BLaER1 treated with 17β-estradiol and CSF1 and Interleukin-3, amounts not matched to agents 10 nM and 100 nM (cell line): ENCODE data around the gene RAB18.

Experiments
- H3K27ac ChIP-seq, 11 experiments: shearing (Covaris generic); formaldehyde crosslinking; 2 replicates each; pipeline ENCODE4 v1.8.1; 2022
- H3K27me3 ChIP-seq, 11 experiments: shearing (Covaris generic); formaldehyde crosslinking; 2 replicates each; pipeline ENCODE4 v1.8.1; 2022
- H3K36me3 ChIP-seq, 11 experiments: shearing (Covaris generic); formaldehyde crosslinking; 2 replicates each; pipeline ENCODE4 v1.8.1; 2022
- H3K4me1 ChIP-seq, 10 experiments: shearing (Covaris generic); formaldehyde crosslinking; 2 replicates each; pipeline ENCODE4 v1.8.1; 2022
- H3K4me2 ChIP-seq, 11 experiments: shearing (Covaris generic); formaldehyde crosslinking; 2 replicates each; pipeline ENCODE4 v1.8.1; 2022
- H3K4me3 ChIP-seq, 10 experiments: shearing (Covaris generic); formaldehyde crosslinking; 2 replicates each; pipeline ENCODE4 v1.8.1; 2022
- H3K9ac ChIP-seq, 11 experiments: shearing (Covaris generic); formaldehyde crosslinking; 2 replicates each; pipeline ENCODE4 v1.8.1; 2022
- H3K9me3 ChIP-seq, 11 experiments: shearing (Covaris generic); formaldehyde crosslinking; replicated peaks in 1 of 11; 2 replicates each; pipeline ENCODE4 v1.8.1; 2022
- H4K20me1 ChIP-seq, 11 experiments: shearing (Covaris generic); formaldehyde crosslinking; 2 replicates each; pipeline ENCODE4 v1.8.1; 2022
- Cebpa-rat ChIP-seq, 11 experiments: shearing (Covaris generic); IDR thresholded peaks; 2 replicates each; pipeline ENCODE4 v1.8.1; 2022

RAB18 gene

DNA sequence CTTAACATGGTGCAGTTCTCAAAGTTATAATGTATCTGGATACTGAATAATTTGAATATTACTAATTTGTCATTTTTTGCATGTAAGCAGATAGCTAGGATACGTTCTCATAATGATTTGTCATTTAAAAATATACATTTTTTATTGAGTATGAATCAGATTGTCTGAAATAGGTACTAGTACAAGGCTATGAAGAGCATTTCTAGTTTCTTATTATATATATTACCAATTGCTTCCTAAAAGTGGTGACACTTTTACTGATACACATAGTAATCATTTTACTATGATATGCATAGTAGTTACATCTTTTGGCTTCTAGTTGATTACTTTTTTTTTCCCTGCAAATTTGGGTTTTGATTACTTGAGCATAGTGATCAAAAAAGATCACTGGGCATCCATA is 26.4 kb downstream of the RAB18 start:
- Histone ChIP-seq H3K4me3 (no peak overlapping the region), H3K27ac (no peak overlapping the region; a peak in 1 of 22 replicates), H3K36me3 (peaks cover 35 to 79% (median 50%) of the 10 kb centered on the region in 11 experiments), H3K27me3 (no peaks in the 10 kb centered on the region), H3K9me3 (peaks cover 0 to 7% (median 0%) of the 10 kb centered on the region in 11 experiments; a peak in 1 of 22 replicates), H3K9ac (no peak overlapping the region), H3K4me1 (peaks cover 7 to 55% (median 21%) of the 10 kb centered on the region in 10 experiments; a peak in 17 of 20 replicates), H4K20me1 (peaks cover 0 to 55% (median 21%) of the 10 kb centered on the region in 11 experiments; a peak in 13 of 22 replicates), H3K4me2 (no peak overlapping the region)
- no peak for TF ChIP-seq Cebpa-rat (IDR thresholded peaks at IDR 0.05)

GRCh38 chr10:27531336-27531847 is 27.3 kb downstream of the RAB18 start:
- peaks cover 0 to 7% (median 0%) of the 10 kb centered on the region in 11 experiments; a peak in 1 of 22 replicates for H3K9me3 ChIP-seq
- no peak overlapping the region for H3K4me3 ChIP-seq
- peaks cover 0 to 46% (median 12%) of the 10 kb centered on the region in 11 experiments; a peak in 12 of 22 replicates for H4K20me1 ChIP-seq
- no peak overlapping the region for H3K4me2 ChIP-seq
- H3K4me1 ChIP-seq, result peaks cover 9 to 55% (median 27%) of the 10 kb centered on the region in 10 experiments; a peak in 17 of 20 replicates
- H3K9ac ChIP-seq, result no peak overlapping the region
- TF ChIP-seq Cebpa-rat (IDR thresholded peaks at IDR 0.05), result no peak
- H3K27ac ChIP-seq, result no peak overlapping the region
- peaks cover 42 to 88% (median 59%) of the 10 kb centered on the region in 11 experiments for H3K36me3 ChIP-seq
- H3K27me3 ChIP-seq, result no peaks in the 10 kb centered on the region

DNA sequence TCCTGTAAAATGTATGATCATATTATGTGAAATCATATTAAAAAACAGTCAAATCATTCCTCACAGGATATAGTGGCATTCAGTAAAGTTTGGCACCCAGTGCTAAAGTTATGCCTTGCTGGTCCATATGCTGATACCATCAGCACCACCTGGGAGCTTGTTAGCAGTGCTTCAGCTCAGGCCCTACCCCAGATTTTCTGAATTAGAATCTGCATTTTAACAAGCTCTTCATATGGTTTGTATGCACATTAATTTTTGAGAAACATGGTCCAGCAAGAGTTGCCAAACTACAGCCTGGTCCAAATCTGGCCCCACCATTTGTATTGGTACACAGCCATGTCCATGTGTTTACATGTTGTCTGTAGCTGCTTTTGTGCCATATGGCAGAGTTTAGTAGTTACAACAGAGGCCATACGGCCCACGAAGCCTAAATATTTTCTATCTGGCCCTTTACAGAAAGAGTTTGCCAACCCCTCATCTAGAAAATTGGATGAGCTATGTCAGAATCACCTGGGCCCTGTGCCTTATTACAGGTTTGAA is 30.1 kb downstream of the RAB18 start:
- no peak overlapping the region for H3K27ac ChIP-seq
- H3K36me3 ChIP-seq, result peaks cover 69 to 97% (median 82%) of the 10 kb centered on the region in 11 experiments
- H3K4me3 ChIP-seq, result no peak overlapping the region
- H3K9me3 ChIP-seq, result peaks cover 0 to 7% (median 0%) of the 10 kb centered on the region in 11 experiments; a peak in 1 of 22 replicates
- H3K27me3 ChIP-seq, result no peaks in the 10 kb centered on the region
- peaks cover 0 to 32% (median 0%) of the 10 kb centered on the region in 11 experiments; a peak in 6 of 22 replicates for H4K20me1 ChIP-seq
- no peak overlapping the region for H3K4me2 ChIP-seq
- TF ChIP-seq Cebpa-rat (IDR thresholded peaks at IDR 0.05), result no peak
- H3K4me1 ChIP-seq, result peaks cover 9 to 42% (median 26%) of the 10 kb centered on the region in 10 experiments; a peak in 17 of 20 replicates
- no peak overlapping the region for H3K9ac ChIP-seq

DNA sequence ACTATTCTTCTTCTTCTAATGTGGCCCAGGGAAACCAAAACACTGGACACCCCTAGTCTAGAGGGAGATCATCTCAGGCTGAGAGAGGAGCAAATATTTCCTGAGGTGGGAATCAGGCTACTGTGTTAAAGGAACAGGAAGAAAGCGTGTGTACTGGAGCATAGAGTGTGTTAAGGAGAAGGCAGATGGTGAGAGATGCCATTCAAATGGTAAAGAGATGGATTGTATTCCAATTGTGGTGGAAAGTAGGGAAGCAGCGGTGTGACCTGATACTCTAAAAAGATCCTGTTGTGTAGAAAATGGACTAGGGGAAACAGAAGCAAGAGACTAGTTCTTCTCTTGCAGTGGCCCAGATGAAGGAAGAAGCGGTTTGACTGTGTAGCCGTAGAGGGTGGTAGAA is 31.2 kb downstream of the RAB18 start:
- peaks cover 0 to 7% (median 0%) of the 10 kb centered on the region in 11 experiments; a peak in 1 of 22 replicates for H3K9me3 ChIP-seq
- peak overlapping the region in 4 of 11 experiments; percentile 3 to 80 (median 28); a peak in 7 of 22 replicates for H3K4me2 ChIP-seq
- H3K36me3 ChIP-seq, result peaks cover 69 to 98% (median 76%) of the 10 kb centered on the region in 11 experiments
- H4K20me1 ChIP-seq, result peaks cover 0 to 23% (median 0%) of the 10 kb centered on the region in 11 experiments; a peak in 5 of 22 replicates
- H3K4me3 ChIP-seq, result no peak overlapping the region
- H3K9ac ChIP-seq, result no peak overlapping the region
- peaks cover 9 to 31% (median 23%) of the 10 kb centered on the region in 10 experiments; a peak in 16 of 20 replicates for H3K4me1 ChIP-seq
- no peak for TF ChIP-seq Cebpa-rat (IDR thresholded peaks at IDR 0.05)
- no peak overlapping the region for H3K27ac ChIP-seq
- no peaks in the 10 kb centered on the region for H3K27me3 ChIP-seq

DNA sequence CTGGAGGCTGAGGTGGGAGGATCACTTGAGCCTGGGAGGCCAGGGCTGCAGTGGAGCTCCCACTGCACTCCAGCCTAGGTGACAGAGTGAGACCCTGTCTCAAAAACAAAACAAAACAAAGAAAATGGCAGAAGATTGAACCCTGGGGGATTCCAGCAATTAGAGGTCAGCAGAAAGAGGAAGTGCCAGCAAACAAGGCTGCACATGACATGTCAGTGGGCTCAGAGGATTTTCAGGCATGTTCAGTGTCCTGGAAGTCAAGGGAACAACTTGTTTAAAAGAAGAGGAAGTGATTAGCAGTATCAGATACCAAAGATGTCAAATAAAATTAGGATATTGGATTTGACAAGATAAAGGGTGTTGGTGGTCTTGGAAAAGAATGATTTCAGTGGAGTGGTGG is 32.3 kb downstream of the RAB18 start:
- Histone ChIP-seq H3K9me3 (peaks cover 0 to 7% (median 0%) of the 10 kb centered on the region in 11 experiments; a peak in 1 of 22 replicates), H3K27me3 (no peaks in the 10 kb centered on the region), H3K9ac (no peak overlapping the region), H3K4me1 (peaks cover 9 to 35% (median 23%) of the 10 kb centered on the region in 10 experiments; a peak in 16 of 20 replicates), H3K4me2 (peak overlapping the region in 5 of 11 experiments; percentile 24 to 80 (median 42); a peak in 8 of 22 replicates), H3K4me3 (no peak overlapping the region), H3K36me3 (peaks cover 67 to 99% (median 75%) of the 10 kb centered on the region in 11 experiments), H3K27ac (peak overlapping the region in 5 of 11 experiments; percentile 20 to 49 (median 46); a peak in 7 of 22 replicates), H4K20me1 (peaks cover 0 to 20% (median 0%) of the 10 kb centered on the region in 11 experiments; a peak in 5 of 22 replicates)
- no peak for TF ChIP-seq Cebpa-rat (IDR thresholded peaks at IDR 0.05)

DNA sequence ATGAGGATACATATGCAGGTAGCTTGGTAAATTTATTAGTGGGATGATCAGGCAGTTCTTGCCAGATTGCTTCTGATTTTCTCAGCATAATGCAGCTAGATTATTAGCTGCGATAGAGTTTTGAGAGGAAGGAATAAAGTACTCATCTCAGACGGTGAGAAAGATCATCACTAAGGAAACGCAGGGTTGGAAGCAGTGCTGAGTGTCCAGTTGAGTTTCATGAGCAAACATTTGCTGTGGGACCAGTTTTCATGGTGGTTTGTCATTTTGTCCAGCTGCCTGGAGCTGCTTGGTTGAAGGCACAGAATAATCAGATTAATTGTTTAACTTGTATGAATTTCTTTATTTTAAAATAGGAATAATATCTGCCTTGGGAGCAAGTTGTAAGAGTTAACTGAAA is 33.1 kb downstream of the RAB18 start:
- no peaks in the 10 kb centered on the region for H3K27me3 ChIP-seq
- H3K27ac ChIP-seq, result 0 out of 22 replicates have a peak overlapping the region, but pooled peaks of 1 of the 11 experiments have one; percentile 9
- H4K20me1 ChIP-seq, result peaks cover 0 to 19% (median 0%) of the 10 kb centered on the region in 11 experiments; a peak in 4 of 22 replicates
- H3K4me2 ChIP-seq, result no peak overlapping the region
- H3K36me3 ChIP-seq, result peaks cover 63 to 96% (median 78%) of the 10 kb centered on the region in 11 experiments
- H3K4me3 ChIP-seq, result no peak overlapping the region
- peaks cover 14 to 42% (median 27%) of the 10 kb centered on the region in 10 experiments for H3K4me1 ChIP-seq
- TF ChIP-seq Cebpa-rat (IDR thresholded peaks at IDR 0.05), result no peak
- peaks cover 0 to 7% (median 0%) of the 10 kb centered on the region in 11 experiments; a peak in 1 of 22 replicates for H3K9me3 ChIP-seq
- H3K9ac ChIP-seq, result no peak overlapping the region

DNA sequence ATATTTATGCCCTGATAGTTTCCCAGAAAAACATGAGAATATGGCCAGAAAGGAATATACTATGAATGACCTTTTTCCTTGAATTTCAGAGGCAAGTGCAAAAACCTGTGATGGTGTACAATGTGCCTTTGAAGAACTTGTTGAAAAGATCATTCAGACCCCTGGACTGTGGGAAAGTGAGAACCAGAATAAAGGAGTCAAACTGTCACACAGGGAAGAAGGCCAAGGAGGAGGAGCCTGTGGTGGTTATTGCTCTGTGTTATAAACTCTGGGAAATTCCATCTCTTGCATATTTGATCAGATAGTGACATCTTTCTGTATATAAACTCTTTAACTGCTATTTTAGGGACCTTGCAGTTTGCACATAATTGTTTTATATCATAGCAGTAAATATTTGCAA is 33.7 kb downstream of the RAB18 start:
- Histone ChIP-seq H3K4me1 (peaks cover 16 to 44% (median 28%) of the 10 kb centered on the region in 10 experiments), H3K4me3 (no peak overlapping the region), H3K27me3 (no peaks in the 10 kb centered on the region), H3K36me3 (peaks cover 66 to 99% (median 81%) of the 10 kb centered on the region in 11 experiments), H4K20me1 (peaks cover 0 to 19% (median 0%) of the 10 kb centered on the region in 11 experiments; a peak in 4 of 22 replicates), H3K4me2 (no peak overlapping the region), H3K27ac (no peak overlapping the region), H3K9ac (no peak overlapping the region), H3K9me3 (peaks cover 0 to 7% (median 0%) of the 10 kb centered on the region in 11 experiments; a peak in 1 of 22 replicates)
- TF ChIP-seq Cebpa-rat (IDR thresholded peaks at IDR 0.05), result no peak

DNA sequence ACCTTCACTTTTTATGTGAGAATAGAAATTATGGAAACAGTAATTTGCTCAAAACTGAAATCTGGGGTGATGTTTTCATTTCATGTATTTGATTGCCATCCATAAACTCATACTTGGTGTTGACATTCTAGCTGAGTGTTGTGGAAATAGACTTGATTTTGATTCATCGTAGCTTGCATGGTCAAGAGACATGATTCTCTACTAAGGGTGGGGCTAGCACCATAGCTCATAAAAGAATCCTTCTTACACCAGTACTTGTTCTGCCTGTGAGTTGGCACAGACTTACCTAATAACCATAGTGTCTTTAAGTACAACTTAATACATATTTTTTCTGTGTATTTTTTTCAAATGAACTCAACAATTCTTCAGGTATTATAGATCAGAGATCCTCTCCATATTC is 36.6 kb downstream of the RAB18 start:
- TF ChIP-seq Cebpa-rat (IDR thresholded peaks at IDR 0.05), result no peak
- H3K4me3 ChIP-seq, result no peak overlapping the region
- peaks cover 49 to 99% (median 73%) of the 10 kb centered on the region in 11 experiments for H3K36me3 ChIP-seq
- peaks cover 8 to 28% (median 15%) of the 10 kb centered on the region in 10 experiments for H3K4me1 ChIP-seq
- H3K4me2 ChIP-seq, result no peak overlapping the region
- peaks cover 0 to 19% (median 0%) of the 10 kb centered on the region in 11 experiments; a peak in 4 of 22 replicates for H4K20me1 ChIP-seq
- no peak overlapping the region for H3K27ac ChIP-seq
- H3K9me3 ChIP-seq, result no peaks in the 10 kb centered on the region
- H3K9ac ChIP-seq, result no peak overlapping the region
- H3K27me3 ChIP-seq, result no peaks in the 10 kb centered on the region
